Natural killer cell (primary cell): ENCODE measurements around the gene CD38. TPM values are rescaled to one million over a fixed set of nuclear protein-coding genes. Genes with fewer than 3 reads are reported as not detected.

Experiments used
- ATAC-seq, 3 donors: fragments of 150-1000 bp in 2 of 3; fragments of 200-7000 bp in 1 of 3; cut with Tn5 transposase; 1 replicate in 1 of 3; 2 replicates in 2 of 3; pipeline ENCODE4 v1.10.0; 2021; ENCODE audit warnings: mild to moderate bottlenecking in 2 of 3, moderate library complexity in 2 of 3
- DNase-seq, 2 donors: peaks; one replicate each; pipeline versions ENCODE4 v3.0.0 to v3.0.0-alpha.2; 2013 to 2021; ENCODE audit warnings: mixed read lengths in 1 of 2
- H3K27ac ChIP-seq: one replicate; pipeline ENCODE4 v1.5.1; 2013; ENCODE audit warnings: mild to moderate bottlenecking, low read length
- H3K27me3 ChIP-seq: one replicate; pipeline ENCODE4 v1.6.1; 2013; ENCODE audit warnings: low read length; ENCODE audit not compliant: control insufficient read depth, insufficient read depth
- H3K36me3 ChIP-seq: one replicate; pipeline ENCODE4 v1.6.1; 2013; ENCODE audit warnings: low read length; ENCODE audit not compliant: control insufficient read depth, insufficient read depth
- H3K4me1 ChIP-seq: one replicate; pipeline ENCODE4 v1.6.1; 2013; ENCODE audit warnings: low read length; ENCODE audit not compliant: control insufficient read depth, insufficient read depth
- H3K4me3 ChIP-seq: one replicate; pipeline ENCODE4 v1.5.1; 2013; ENCODE audit warnings: low read length
- H3K9me3 ChIP-seq: one replicate; pipeline ENCODE4 v1.6.1; 2013; ENCODE audit warnings: low read length; ENCODE audit not compliant: control insufficient read depth, insufficient read depth
- H3K27ac Mint-ChIP-seq, 2 donors: one replicate each; pipeline ENCODE4 v1.8.0; 2022; ENCODE audit warnings: mild to moderate bottlenecking in 2 of 2, mixed read lengths in 2 of 2, moderate library complexity in 1 of 2
- H3K27me3 Mint-ChIP-seq, 2 donors: one replicate each; pipeline ENCODE4 v1.8.0; 2022; ENCODE audit warnings: low read depth in 2 of 2, mixed read lengths in 2 of 2
- H3K36me3 Mint-ChIP-seq: one replicate; pipeline ENCODE4 v1.8.0; 2022; ENCODE audit warnings: mixed read lengths
- H3K4me1 Mint-ChIP-seq, 2 donors: one replicate each; pipeline ENCODE4 v1.8.0; 2022; ENCODE audit warnings: mixed read lengths in 2 of 2
- H3K4me3 Mint-ChIP-seq: one replicate; pipeline ENCODE4 v1.8.0; 2022; ENCODE audit warnings: mild to moderate bottlenecking, moderate library complexity, mixed read lengths
- H3K9me3 Mint-ChIP-seq, 2 donors: one replicate each; pipeline ENCODE4 v1.8.0; 2022; ENCODE audit warnings: mixed read lengths in 2 of 2
- CTCF ChIP-seq: fragments of 200-600 bp; IDR thresholded peaks from one replicate; pipeline ENCODE4 v1.8.0; 2022; ENCODE audit warnings: antibody characterized with exemption
- WGBS: methylation state at CpG from one replicate; pipeline ENCODE4 v1.1.7; 2013; ENCODE audit warnings: missing lambda C conversion rate; ENCODE audit not compliant: insufficient coverage; 5-methylcytosine and 5-hydroxymethylcytosine counted together
- intact Hi-C: fragments of 100-400 bp; cut with micrococcal nuclease; formaldehyde crosslinking; loops from one replicate; pipeline ENCODE4 v1.14.2; 2022
- total RNA-seq, 4 donors: library from RNA; stranded (reverse); fragments of 120-200 nt in 1 of 4; gene quantifications; one replicate each; pipeline versions ENCODE4 v1.2.3 to v1.2.4, GENCODE V29; 2013 to 2022

The CD38 gene
- total RNA-seq, 3 donors from 2014 or later (not counting 1 experiment from before 2014, with no cell fraction given), result 91.8 to 124 (median 98.8) TPM

DNA sequence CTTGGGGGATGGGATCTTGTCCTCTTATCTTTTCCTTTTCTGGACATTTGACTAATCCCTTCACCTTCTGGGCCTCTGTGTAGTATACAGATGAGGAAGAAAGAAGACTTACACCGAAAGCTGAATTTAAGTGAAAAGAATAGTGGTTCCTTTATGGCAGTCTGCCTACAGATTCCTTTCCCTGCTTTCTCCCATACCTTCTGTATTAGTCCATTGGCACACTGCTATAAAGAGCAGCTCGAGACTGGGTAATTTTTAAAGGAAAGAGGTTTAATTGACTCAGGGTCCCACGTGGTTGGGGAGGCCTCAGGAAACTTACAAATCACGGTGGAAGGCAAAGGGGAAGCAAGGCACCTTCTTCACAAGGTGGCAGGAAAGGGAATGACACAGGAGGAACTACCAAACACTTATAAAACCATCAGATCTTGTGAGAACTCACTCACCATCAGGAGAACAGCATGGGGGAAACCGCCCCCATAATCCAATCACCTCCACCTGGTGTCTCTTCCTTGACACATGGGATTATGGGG, 34.0 kb upstream of the CD38 start:
- H3K9me3 ChIP-seq, result peaks cover 12% of the 10 kb centered on the region
- Mint-ChIP-seq H3K4me3 (no peak overlapping the region), H3K36me3 (peaks cover 7% of the 10 kb centered on the region), H3K27ac (no peak overlapping the region), H3K9me3 (peaks cover 2 to 6% of the 10 kb centered on the region in 2 donors), H3K27me3 (peaks cover 0 to 3% of the 10 kb centered on the region in 2 donors), H3K4me1 (peaks cover 5 to 11% of the 10 kb centered on the region in 2 donors)
- no peaks in the 10 kb centered on the region for H3K4me1 ChIP-seq
- no peaks in the 10 kb centered on the region for H3K36me3 ChIP-seq
- TF ChIP-seq CTCF, result no peak
- intact Hi-C loops, result no loop called here
- 42% methylated on average over 3 of the region's 5 CpGs for WGBS
- no peak overlapping the region for H3K4me3 ChIP-seq
- ATAC-seq (no peak), DNase-seq (no peak)
- no peaks in the 10 kb centered on the region for H3K27me3 ChIP-seq
- H3K27ac ChIP-seq, result no peak overlapping the region

DNA sequence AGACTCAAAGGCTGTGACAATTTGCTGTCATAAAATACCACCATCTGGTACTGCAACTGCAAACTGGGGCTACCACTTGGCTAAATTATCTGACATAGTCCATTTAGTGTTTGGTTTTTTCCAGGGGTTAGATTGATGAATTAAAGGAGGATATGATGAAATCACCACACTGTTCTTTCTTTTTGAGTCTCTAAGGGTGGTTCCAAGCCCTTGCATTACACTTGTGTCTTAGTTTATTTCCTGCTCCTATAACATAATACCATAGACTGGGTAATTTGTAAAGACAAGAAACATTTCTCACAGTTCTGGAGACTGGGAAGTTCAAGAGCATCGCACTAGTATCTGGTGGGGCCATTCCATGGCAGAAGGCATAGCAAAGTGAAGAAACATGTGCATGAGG, 32.0 kb upstream of the CD38 start:
- Mint-ChIP-seq H3K4me1 (peaks cover 5 to 11% of the 10 kb centered on the region in 2 donors), H3K9me3 (peaks cover 4 to 6% of the 10 kb centered on the region in 2 donors), H3K27me3 (no peaks in the 10 kb centered on the region), H3K27ac (no peak overlapping the region), H3K4me3 (no peak overlapping the region), H3K36me3 (peaks cover 7% of the 10 kb centered on the region)
- no peak overlapping the region for H3K27ac ChIP-seq
- no peak for TF ChIP-seq CTCF
- ATAC-seq (no peak), DNase-seq (no peak)
- 89% methylated on average over 1 of the region's 1 CpG for WGBS
- intact Hi-C loops, result no loop called here
- no peaks in the 10 kb centered on the region for H3K36me3 ChIP-seq
- H3K27me3 ChIP-seq, result no peaks in the 10 kb centered on the region
- no peaks in the 10 kb centered on the region for H3K4me1 ChIP-seq
- peaks cover 12% of the 10 kb centered on the region for H3K9me3 ChIP-seq
- no peak overlapping the region for H3K4me3 ChIP-seq

DNA sequence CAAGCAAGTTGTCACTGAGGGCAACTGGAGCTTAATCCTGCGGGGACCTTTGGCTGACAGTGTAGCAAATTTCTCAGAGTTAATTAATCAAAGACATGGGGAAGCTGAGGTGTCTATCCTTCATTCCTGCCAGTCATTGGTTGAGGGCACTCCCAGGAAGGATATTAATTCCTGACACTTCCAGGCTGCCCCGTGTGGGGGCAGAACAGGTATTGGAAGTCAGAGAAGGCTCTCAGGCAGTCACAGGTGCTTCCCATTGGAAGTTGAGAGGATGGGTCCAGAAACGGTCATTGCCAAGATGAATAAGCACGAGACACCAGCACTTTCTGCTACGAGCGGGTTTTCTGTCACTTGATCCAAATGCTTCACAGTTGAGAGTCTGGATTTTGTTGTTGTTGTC, 29.1 kb upstream of the CD38 start:
- ATAC-seq (no peak), DNase-seq (no peak)
- intact Hi-C loops, result no loop called here
- peaks cover 0 to 4% of the 10 kb centered on the region in 2 donors for H3K27me3 Mint-ChIP-seq
- H3K36me3 Mint-ChIP-seq, result no peaks in the 10 kb centered on the region
- TF ChIP-seq CTCF, result no peak
- H3K4me3 Mint-ChIP-seq, result no peak overlapping the region
- WGBS, result 89% methylated on average over 6 of the region's 6 CpGs
- peaks cover 16 to 20% of the 10 kb centered on the region in 2 donors for H3K4me1 Mint-ChIP-seq
- Histone ChIP-seq H3K4me1 (peaks cover 8% of the 10 kb centered on the region), H3K4me3 (no peak overlapping the region), H3K9me3 (no peaks in the 10 kb centered on the region), H3K27me3 (no peaks in the 10 kb centered on the region), H3K27ac (no peak overlapping the region), H3K36me3 (no peaks in the 10 kb centered on the region)
- peaks cover 0 to 4% of the 10 kb centered on the region in 2 donors for H3K9me3 Mint-ChIP-seq
- no peak overlapping the region for H3K27ac Mint-ChIP-seq

DNA sequence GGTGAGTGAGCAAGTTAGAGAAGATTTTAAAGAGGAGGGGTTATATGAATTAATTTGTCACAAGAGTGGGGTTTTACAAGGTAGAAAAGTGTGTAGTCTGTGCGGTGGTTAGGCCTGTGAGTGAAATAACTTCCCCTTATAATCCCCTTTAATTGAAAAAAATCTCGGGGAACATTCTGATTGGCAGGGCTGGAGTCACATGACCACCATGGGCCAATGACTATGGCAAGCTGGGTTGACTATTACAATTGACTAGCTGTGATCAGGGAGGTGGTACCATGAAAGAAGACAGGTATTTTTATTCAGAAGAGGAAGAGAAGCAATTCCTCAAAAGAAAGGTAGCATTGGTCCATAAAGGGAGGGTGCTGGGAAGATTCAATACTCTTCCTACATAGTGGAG, 27.0 kb upstream of the CD38 start:
- no peaks in the 10 kb centered on the region for H3K9me3 ChIP-seq
- no peak overlapping the region for H3K27ac ChIP-seq
- H3K27me3 ChIP-seq, result no peaks in the 10 kb centered on the region
- DNase-seq (no peak), ATAC-seq (no peak)
- no peak overlapping the region for H3K4me3 Mint-ChIP-seq
- peaks cover 35% of the 10 kb centered on the region in 2 donors for H3K4me1 Mint-ChIP-seq
- intact Hi-C loops, result loop anchor here (10.0 kb wide), 1 partner anchor 746 kb away; the partner anchor contains the start of gene CPEB2
- H3K9me3 Mint-ChIP-seq, result peaks cover 0 to 4% of the 10 kb centered on the region in 2 donors
- peaks cover 0 to 4% of the 10 kb centered on the region in 2 donors for H3K27me3 Mint-ChIP-seq
- H3K27ac Mint-ChIP-seq, result no peak overlapping the region
- WGBS, result 100% methylated on average over 1 of the region's 2 CpGs
- H3K4me3 ChIP-seq, result no peak overlapping the region
- H3K36me3 Mint-ChIP-seq, result no peaks in the 10 kb centered on the region
- H3K4me1 ChIP-seq, result peaks cover 22% of the 10 kb centered on the region
- H3K36me3 ChIP-seq, result no peaks in the 10 kb centered on the region
- TF ChIP-seq CTCF, result no peak
